DND-41 (cell line): ENCODE measurements around the gene RXRB.

Source experiments
- ATAC-seq: fragments of 200-7000 bp; cut with Tn5 transposase; 3 replicates; pipeline ENCODE4 v1.9.1; 2021; ENCODE audit warnings: low read depth; ENCODE audit not compliant: insufficient read depth
- DNase-seq: peaks from one replicate; pipeline ENCODE4 v3.0.0-alpha.2; 2020
- H2AFZ ChIP-seq: 2 replicates; pipeline ENCODE4 v1.6.0; 2012; ENCODE audit warnings: low read depth, low read length
- H3K27ac ChIP-seq: 2 replicates; pipeline ENCODE4 v1.5.1; 2012; ENCODE audit warnings: low read length, inconsistent platforms
- H3K27me3 ChIP-seq: fragments of 200-600 bp; sonication (generic); 2 replicates; pipeline ENCODE4 v1.6.0; 2012; ENCODE audit warnings: low read length, mild to moderate bottlenecking, inconsistent platforms; ENCODE audit not compliant: insufficient read depth, poor library complexity
- H3K36me3 ChIP-seq: 2 replicates; pipeline ENCODE4 v1.5.1; 2012; ENCODE audit warnings: low read length, inconsistent platforms; ENCODE audit not compliant: insufficient read depth
- H3K4me1 ChIP-seq: 2 replicates; pipeline ENCODE4 v1.5.1; 2012; ENCODE audit warnings: mild to moderate bottlenecking, low read length; ENCODE audit not compliant: insufficient read depth
- H3K4me2 ChIP-seq: 2 replicates; pipeline ENCODE4 v1.6.0; 2012; ENCODE audit warnings: mild to moderate bottlenecking, moderate library complexity, low read length, inconsistent platforms; ENCODE audit not compliant: insufficient read depth
- H3K4me3 ChIP-seq, 2 experiments: fragments of 200-600 bp in 1 of 2; shearing (Covaris generic) in 1 of 2; 2 replicates each; pipeline ENCODE4 v1.5.1; 2012 to 2016; ENCODE audit warnings: inconsistent platforms in 2 of 2, low read length in 2 of 2, mild to moderate bottlenecking in 2 of 2, low read depth in 1 of 2, moderate library complexity in 1 of 2
- H3K79me2 ChIP-seq: 2 replicates; pipeline ENCODE4 v1.6.0; 2012; ENCODE audit warnings: low read length, inconsistent platforms; ENCODE audit not compliant: insufficient read depth
- H3K9ac ChIP-seq: 2 replicates; pipeline ENCODE4 v1.6.0; 2012; ENCODE audit warnings: low read depth, mild to moderate bottlenecking, inconsistent platforms, low read length, moderate library complexity
- H3K9me3 ChIP-seq: 2 replicates; pipeline ENCODE4 v1.5.1; 2012; ENCODE audit warnings: low read length, moderate library complexity, mild to moderate bottlenecking, inconsistent platforms; ENCODE audit not compliant: insufficient read depth, severe bottlenecking
- H4K20me1 ChIP-seq: 2 replicates; pipeline ENCODE4 v1.6.0; 2012; ENCODE audit warnings: low read length; ENCODE audit not compliant: insufficient read depth
- CTCF ChIP-seq: IDR thresholded peaks from 2 replicates; pipeline ENCODE4 v1.5.1; 2012; ENCODE audit warnings: borderline replicate concordance, low read length, moderate library complexity, mild to moderate bottlenecking; ENCODE audit not compliant: poor library complexity, severe bottlenecking; ENCODE audit errors: extremely low read depth
- EZH2 ChIP-seq: IDR thresholded peaks from 3 replicates; pipeline ENCODE4 v1.6.1; 2012; ENCODE audit warnings: borderline replicate concordance, low read depth, mild to moderate bottlenecking, moderate library complexity, low read length, inconsistent platforms; ENCODE audit not compliant: severe bottlenecking

RXRB gene

GRCh38 chr6:33193619-33194018, 6.8 kb downstream of the RXRB start:
- TF ChIP-seq CTCF: no peak
- no peak for TF ChIP-seq EZH2
- Histone ChIP-seq H3K9ac (no peak overlapping the region), H3K36me3 (peaks cover 47% of the 10 kb centered on the region), H2AFZ (no peak overlapping the region), H3K9me3 (no peaks in the 10 kb centered on the region), H3K79me2 (peaks cover 17% of the 10 kb centered on the region), H3K27ac (no peak overlapping the region), H3K27me3 (no peaks in the 10 kb centered on the region), H3K4me2 (no peak overlapping the region), H4K20me1 (peaks cover 38% of the 10 kb centered on the region), H3K4me3 (no peak overlapping the region), H3K4me1 (peaks cover 12% of the 10 kb centered on the region)
- DNase-seq (no peak), ATAC-seq (no peak)

GRCh38 chr6:33192671-33193602, 7.5 kb downstream of the RXRB start:
- H3K4me1 ChIP-seq: peaks cover 5% of the 10 kb centered on the region
- no peak overlapping the region for H3K27ac ChIP-seq
- no peak overlapping the region for H3K4me3 ChIP-seq
- H2AFZ ChIP-seq: no peak overlapping the region
- ATAC-seq (no peak), DNase-seq (no peak)
- TF ChIP-seq EZH2 (no peak), CTCF (no peak)
- H3K9ac ChIP-seq: no peak overlapping the region
- peaks cover 10% of the 10 kb centered on the region for H3K79me2 ChIP-seq
- no peaks in the 10 kb centered on the region for H3K27me3 ChIP-seq
- H3K36me3 ChIP-seq: peaks cover 41% of the 10 kb centered on the region
- no peak overlapping the region for H3K4me2 ChIP-seq
- no peaks in the 10 kb centered on the region for H3K9me3 ChIP-seq
- peaks cover 32% of the 10 kb centered on the region for H4K20me1 ChIP-seq

- TF ChIP-seq CTCF: no peak
- no peak for TF ChIP-seq EZH2
- no peak within 1 kb of the TSS for H3K9ac ChIP-seq
- no peak within 1 kb of the TSS for H3K27ac ChIP-seq
These were observed 8.3 kb downstream of the RXRB start, which contains the start of gene COL11A2 for GRCh38 chr6:33192105-33192646. TSS of gene COL11A2 (minus strand) at chr6:33192467. CDS start at chr6:33192240, 227 bp downstream.

More at GRCh38 chr6:33192105-33192646, 8.3 kb downstream of the RXRB start, which contains the start of gene COL11A2:
- H3K79me2 ChIP-seq: 0 out of 2 replicates have a peak, but pooled peaks cover 2% of the 10 kb centered on the region
- no peaks in the 10 kb centered on the region for H3K27me3 ChIP-seq
- no peak within 1 kb of the TSS for H3K4me2 ChIP-seq
- no peak within 1 kb of the TSS for H2AFZ ChIP-seq
- H3K9me3 ChIP-seq: no peaks in the 10 kb centered on the region
- peak; percentile 27; the same call in 1 of the 3 replicates for ATAC-seq
- H3K4me3 ChIP-seq: no peak within 1 kb of the TSS
- peaks cover 24% of the 10 kb centered on the region; the same call in 1 of the 2 replicates for H4K20me1 ChIP-seq
- no peak for DNase-seq
- peaks cover 33% of the 10 kb centered on the region for H3K36me3 ChIP-seq
- no peaks in the 10 kb centered on the region for H3K4me1 ChIP-seq
